GM21786 (cell line): ENCODE results near the gene GRIN3B.
"Not testable (repeated sequence)": the region's sequence is repeated elsewhere in the genome, so short reads cannot be mapped to it uniquely, and the experiment has no call there.

ENCODE experiments used
- ATAC-seq: cut with Tn5 transposase; IDR thresholded peaks from one replicate; pipeline ENCODE4 v1.9.1; 2021; ENCODE audit not compliant: unreplicated experiment

GRIN3B gene

DNA sequence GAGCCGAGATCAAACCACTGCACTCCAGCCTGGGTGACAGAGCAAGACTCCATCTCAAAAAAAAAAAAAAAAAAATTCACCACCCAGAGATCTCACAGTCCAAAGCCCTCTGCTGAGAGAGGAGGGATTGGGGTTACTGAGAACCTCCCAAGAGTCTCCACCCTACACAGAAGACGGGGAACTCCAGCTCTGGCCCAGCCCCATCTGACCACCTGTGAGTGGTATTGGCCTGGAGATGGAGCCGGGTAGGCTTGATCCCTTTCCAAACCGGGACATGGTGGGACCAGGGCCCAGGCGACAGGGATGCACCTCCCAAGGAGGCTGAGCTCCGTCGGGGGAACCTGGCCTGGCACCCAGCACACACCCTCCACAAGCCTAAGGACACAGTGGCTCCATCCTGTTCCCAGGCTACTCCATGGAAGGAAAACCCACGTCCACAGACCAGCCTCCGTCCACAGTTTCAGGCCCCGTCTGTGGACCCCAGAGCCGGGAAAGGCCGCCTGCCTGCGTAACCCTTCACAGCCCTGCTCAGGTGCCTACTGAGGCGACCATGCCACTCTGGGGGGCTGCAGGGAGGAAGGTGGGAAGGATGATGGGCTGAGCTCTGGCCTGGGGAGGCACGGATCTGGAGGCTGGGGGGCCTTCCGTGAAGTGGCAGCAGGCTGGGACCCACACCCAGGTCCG, 18.9 kb downstream of the GRIN3B start:
- ATAC-seq, result no peak

DNA sequence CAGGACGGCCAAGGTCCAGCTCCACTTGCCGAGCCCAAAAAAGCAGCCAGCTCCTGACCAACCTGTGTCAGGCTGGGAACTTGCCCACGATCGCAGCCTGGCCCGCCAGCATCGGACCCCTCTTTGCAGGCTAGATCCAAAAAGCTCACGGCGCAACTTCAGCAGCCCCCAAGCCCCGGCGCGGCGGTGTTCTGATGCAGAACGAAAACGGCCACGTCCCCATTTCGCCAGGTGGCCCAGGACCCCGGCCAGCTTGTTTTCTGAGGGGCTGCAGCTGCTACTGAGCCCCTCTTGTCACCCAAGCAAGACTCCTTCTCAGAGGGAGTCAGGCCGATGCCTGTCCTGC, 19.4 kb downstream of the GRIN3B start:
- no peak for ATAC-seq

DNA sequence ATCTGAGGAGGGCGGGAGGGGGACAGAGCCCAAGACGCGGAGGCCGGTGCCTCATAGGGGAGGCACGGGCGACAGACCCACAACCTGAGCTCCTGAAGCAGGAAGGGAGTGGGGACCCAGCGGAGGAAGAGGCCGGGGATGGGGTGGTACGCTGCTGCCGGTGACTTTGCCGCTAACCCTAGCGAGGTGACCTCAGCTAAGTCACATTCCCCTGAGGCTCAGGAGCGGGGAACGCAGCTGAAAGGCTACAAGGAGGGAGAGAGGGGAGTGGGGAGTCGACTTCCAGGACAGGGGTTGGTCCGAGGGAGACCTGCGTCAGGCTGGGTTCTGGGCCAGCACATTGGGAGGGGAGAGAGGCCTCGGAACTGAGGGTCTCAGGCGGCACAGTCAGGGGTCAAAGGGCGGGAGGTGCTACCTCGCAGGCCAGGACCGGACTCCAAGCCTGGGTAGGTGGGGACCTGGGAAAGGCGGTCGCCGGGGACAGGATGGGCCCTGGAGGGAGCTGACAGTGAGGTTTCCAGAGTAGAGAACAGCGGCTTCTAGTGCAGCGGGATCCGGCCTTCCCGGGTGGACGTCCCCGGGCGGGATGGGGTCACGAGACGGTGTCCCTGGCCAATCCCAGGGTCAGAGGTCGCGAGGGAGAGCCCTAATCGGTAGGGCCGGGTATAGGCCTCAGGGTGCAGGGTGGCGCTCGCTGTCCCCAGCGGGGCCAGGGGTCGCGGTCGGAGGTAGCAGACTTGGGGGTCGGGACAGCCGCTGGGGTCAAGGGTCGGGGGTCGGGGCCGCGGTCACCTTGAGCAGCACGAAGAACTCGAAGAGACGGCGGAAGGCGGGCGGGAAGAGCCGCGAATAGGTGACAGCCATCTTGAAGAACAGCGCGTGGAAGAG, 20.0 kb downstream of the GRIN3B start:
- ATAC-seq, result no peak

DNA sequence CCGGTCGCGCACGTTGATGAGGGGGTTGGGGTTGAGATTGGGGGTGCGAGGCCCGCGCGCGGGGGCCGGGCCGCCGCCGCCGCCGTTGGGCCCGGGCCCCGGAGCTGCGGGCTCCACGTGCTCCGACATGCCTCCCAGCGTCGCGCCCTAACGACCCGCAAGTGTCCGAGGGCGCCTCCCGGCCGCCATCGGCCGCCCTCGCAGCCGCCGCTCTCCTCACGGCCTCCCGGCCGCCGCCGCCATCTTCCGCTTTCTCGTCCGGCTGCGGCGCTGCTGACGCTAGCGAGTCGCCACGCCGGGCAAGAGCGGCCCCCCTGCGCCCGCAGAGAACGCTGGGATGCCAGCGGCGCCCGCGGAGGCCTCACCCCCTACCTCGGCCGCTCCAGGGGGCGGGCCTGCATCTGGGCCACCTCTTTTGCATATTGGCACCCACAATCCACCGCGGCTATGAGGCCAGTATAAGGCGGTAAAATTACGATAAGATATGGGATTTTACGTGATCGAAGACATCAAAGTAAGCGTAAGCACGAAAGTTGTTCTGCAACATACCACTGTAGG, 20.7 kb downstream of the GRIN3B start, which contains the start of gene TMEM259:
Gene TMEM259, minus strand, starts transcription at position 256 of the 558 bp plus-strand sequence. Its CDS starts 127 bp downstream, at position 129.
- peak; percentile 75 for ATAC-seq

DNA sequence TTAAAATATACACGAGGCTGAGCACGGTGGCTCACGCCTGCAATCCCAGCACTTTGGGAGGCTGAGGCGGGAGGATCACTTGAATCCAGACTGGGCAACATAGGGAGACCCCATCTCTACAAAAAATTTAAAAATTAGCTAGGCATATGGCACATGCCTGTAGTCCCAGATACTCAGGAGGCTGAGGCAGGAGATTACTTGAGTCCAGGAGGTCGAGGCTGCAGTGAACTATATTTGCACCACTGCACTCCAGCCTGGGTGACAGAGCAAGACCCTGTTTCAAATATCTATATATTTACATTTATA, 23.6 kb downstream of the GRIN3B start:
- ATAC-seq, result not testable (repeated sequence)

DNA sequence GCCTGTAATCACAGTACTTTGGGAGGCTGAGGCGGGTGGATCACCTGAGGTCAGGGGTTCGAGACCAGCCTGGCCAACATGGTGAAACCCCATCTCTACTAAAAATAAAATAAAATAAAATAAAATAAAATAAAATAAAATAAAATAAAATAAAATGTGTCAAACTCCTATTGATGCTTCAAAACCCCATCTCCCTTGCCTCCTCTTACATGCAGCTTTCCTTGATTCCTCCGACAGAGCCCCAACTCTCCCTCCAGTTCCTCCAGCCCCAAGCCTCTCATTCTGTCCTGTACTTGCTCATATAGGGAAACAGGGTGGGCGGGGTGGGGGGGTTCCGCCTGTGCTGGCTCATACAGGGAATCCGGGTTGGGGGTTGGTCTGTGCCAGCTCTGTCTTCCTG, 24.9 kb downstream of the GRIN3B start:
- ATAC-seq, result not testable (repeated sequence)

DNA sequence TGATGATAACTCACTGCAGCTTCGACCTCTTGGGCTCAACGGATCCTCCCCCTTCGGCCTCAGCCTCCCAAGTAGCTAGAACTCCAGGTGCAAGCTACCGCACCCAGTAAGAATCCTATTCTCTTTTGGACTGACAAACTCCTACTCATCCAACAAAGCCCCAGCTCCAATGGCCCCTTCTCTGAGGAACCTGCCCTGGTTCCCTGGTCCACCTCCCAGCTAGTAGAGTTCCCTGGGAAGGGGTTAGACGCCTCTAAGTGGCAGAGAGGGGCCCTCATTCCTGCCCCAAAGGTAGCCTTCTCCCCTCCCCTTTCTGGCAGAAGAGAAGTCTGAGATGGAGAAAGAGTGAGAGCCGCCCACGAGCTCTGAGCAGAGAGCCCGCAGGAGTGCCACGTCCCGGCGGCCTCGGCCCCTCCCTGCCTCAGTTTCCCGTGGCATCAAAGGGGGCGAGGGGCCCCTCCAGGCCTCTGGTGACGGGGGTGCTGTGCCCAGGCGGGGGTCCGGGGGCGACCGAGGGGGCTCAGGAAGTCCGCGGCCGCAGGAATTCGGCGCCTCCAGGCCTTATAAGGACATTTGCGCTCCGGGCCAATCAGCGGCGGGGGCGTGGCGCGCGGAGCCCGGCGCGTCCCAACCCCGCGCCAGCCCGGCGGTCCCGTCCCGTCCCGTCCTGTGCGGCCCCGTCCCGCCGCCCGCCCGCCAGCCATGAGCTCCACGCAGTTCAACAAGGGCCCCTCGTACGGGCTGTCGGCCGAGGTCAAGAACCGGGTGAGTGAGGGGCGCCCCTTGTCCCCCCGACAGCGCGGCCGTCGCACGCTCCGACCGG, 26.0 kb downstream of the GRIN3B start, which contains the start of gene CNN2:
Gene CNN2, plus strand, starts transcription at position 649 of the 823 bp plus-strand sequence. Its CDS starts 54 bp downstream, at position 703.
- ATAC-seq, result no peak

DNA sequence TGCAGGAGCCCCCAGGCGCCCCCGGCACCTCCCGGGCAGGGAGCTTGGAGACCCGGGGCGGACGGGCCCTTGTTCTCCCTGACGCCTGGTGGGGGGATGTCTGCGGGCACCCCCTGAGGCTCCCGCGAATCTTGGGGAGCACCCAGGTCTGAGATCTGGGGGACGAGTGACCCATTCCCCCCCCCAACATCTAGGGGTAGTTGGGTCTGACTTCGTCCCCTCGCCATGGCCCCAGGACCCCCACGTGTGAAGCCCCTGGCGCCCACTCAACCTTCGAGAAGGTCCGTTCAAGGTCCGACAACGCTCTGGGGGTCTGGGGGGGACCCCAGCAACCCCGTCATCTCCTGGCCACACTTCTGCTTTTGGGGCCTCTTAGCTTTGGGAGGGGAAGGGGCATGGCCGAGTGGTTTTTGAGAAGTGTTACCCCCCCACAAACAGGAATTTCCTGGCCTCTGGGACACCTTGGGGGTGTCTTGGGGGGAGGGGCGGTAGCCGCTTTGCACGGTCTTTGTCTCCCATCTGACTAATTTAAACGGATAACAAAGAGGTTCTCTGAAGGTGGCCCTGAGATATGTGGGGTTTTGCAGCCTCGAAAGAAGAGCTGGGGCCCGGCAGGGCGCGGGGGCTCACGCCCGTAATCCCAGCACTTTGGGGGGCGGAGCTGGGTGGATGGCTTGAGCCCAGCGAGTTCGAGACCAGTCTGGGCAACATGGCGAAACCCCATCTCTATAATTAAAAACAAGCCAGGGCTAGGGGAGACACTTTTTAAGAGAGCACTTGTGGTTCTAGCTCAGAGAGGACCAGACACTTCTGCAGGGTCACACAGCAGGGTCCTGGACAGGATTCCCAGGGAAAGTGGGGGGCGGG, 26.8 kb downstream of the GRIN3B start:
- ATAC-seq, result no peak

DNA sequence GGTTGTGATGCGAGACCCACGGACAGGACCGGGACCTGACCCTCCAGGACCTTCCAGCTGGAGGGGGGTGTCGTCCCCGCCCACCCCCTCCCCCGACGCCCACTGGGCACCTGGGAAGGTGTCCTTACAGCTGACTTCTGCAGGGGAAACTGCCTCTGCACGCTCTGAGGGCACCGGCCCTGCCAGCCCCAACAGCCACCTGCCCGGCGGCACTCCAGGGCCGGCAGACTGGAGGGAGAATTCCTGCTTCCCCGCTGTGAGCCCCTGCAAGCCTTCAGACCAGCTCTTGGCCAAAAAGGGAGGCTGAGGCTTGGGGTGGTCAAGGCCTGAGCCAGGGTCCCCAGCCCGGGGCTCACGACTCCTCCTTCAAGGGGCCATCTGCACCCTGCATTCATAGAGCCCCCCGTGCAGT, 27.4 kb downstream of the GRIN3B start:
- ATAC-seq, result no peak

DNA sequence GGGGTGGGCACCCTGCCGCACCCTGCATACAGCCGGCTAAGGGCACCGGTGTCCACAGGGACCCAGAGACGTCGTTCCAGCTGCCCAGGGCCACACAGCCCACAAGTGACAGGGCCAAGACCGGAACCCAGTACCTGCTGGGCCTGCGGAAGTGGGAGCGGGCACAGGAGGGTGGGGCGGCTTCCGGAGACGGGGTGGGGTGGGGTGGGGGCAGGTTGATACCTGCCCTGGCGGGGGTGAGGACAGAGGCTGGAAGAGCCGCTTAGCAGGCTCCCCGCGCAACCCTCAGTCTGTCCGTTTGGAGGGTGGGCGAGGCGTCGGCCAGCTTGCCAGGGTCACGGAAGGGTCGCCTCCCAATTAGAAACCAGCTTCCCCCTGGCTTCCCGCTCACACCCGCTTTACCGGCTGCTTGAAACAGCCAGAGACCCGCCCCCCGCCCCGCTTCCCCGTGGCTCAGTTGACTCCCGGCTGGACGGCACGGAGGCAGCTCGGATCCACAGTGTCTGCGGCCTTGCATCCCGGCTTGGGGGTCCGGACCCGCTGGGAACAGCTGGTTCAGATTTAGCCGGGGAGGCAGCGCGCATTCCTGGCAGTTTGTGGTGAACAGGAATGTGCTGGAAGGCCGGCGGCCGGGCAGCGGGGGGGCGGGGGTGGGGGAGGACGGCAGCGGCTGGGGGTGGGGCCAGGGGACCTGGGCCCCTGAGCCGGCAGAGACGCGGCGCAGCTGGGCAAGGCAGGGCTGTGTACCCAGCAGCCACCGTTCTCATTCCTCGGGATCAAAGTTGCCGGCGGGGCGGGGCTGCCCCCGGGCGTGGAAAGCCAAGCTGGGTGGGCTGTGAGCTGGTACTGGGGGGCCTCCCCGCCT, 28.1 kb downstream of the GRIN3B start:
- no peak for ATAC-seq

DNA sequence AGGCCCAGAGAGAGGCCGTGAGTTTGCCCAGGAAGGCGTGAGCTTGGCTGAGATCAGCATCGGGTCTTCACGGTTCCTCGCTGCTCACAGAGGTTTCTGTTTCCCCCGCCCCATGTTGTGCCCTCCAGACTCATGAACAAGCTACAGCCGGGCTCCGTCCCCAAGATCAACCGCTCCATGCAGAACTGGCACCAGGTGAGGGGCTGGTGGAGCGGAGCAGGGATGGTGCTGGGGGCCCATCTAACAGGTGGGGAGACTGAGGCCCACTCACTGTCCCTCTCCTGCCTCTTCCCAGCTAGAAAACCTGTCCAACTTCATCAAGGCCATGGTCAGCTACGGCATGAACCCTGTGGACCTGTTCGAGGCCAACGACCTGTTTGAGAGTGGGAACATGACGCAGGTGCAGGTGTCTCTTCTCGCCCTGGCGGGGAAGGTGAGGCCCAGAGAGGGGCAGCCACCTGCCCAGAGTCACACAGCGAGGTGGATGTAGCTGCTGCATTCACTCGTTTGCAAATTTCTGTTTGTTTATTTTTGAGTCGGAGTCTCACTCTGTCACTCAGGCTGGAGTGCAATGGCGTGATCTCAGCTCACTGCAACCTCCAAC, 32.1 kb downstream of the GRIN3B start:
- ATAC-seq, result no peak

DNA sequence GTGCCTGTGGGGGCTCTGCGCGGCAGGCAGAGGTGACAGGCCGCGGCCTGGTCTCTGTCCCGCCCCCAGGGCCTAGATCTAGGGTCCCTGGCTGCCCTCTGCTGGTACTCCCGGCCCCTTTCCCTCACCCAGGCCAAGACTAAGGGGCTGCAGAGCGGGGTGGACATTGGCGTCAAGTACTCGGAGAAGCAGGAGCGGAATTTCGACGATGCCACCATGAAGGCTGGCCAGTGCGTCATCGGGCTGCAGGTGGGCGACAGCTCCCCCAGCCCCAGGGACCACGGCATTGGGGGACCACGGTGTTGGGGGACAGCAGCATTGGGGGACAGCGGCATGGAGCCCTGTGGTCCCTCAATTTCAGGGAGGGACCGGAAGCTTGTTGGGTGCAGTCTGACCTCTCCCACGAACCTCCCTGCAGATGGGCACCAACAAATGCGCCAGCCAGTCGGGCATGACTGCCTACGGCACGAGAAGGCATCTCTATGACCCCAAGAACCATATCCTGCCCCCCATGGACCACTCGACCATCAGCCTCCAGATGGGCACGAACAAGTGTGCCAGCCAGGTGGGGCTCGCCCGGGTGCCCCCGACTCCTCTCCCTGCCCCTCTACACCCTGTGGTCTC, 35.9 kb downstream of the GRIN3B start:
- no peak for ATAC-seq

DNA sequence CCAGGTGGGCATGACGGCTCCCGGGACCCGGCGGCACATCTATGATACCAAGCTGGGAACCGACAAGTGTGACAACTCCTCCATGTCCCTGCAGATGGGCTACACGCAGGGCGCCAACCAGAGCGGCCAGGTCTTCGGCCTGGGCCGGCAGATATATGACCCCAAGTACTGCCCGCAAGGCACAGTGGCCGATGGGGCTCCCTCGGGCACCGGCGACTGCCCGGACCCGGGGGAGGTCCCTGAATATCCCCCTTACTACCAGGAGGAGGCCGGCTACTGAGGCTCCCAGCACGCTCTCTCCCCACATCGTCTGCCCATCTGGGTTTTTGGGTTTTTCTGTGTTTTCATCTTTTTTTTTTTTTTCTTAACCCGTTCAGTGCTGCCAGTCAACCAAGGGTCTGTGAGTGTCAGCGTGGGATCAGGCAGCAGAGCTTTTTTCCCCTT, 37.4 kb downstream of the GRIN3B start:
- no peak for ATAC-seq

DNA sequence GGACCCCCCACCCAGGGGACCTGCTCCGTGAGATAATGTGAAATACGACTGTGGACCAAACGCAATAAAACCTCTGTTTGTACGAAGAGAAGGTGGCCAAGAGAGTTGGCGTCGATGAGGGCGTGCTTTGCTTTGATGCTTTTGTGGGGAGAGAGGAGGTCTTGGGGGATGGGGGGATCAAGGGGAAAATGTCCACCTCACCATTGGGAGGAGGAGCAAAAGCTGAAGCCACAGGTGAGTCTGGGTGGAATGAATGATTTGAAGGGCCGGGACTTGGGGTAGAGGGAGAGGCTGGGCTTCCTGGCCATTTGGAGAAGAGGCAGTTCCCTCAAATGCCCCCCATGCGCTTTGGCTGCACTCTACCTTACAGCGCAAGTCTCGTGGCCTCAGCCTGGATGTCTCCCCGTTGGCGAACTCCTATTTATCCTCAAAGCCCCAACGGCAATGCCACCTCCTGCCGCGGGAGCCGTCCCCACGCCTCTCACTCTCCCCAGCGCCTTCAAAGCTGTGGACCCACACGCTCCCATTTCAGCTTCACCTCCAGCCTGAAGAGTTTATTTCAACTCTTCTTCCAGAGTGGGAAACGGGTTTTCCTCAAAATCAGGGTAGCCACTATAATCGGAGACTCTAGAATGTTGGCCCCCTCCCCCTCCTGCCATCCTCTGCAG, 38.9 kb downstream of the GRIN3B start:
- ATAC-seq, result no peak

DNA sequence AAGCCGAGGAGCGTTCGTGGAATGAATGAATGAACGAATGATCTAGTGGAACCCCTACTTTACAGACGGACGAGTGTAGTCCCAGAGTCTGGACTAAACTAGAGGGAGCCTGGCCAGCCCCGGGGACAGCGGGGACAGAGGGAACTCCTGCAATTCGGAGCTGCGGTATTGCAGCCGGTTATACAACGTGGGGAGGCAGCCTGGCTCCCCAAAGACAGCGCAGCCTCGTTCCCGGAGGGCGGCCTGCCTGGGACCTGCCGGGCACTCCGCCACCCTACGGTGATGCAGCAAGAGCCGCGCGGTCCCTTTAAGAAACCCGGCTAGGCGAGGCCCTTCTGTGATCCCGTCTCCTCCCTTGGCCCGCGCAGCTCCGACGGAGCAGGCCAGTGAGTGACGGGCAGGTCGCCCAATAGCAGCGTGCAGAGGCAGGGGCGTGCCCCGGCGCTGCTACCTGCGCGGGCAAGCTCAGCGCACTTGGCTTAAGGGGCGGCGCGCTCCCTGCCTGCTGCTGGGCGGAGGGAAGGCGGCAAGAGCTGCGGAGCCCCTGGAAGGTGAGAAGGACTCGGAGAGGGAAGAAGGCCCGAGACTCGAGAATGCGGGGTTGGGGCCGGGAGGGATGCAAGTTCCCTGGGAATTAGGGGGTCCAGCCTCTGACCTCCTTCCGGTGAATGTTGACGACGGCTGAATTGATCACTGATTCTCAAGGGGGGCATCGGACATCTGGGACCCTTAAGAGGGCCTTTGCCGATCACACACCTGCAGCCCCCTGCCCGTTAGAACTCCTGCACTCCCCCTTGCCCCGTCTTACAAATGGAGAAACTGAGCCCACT, 39.6 kb downstream of the GRIN3B start, which contains the start of gene ABCA7:
Gene ABCA7, plus strand, starts transcription at position 462 of the 830 bp plus-strand sequence. CDS start 1,255 bp downstream, outside the sequence.
- peak; percentile 72 for ATAC-seq

DNA sequence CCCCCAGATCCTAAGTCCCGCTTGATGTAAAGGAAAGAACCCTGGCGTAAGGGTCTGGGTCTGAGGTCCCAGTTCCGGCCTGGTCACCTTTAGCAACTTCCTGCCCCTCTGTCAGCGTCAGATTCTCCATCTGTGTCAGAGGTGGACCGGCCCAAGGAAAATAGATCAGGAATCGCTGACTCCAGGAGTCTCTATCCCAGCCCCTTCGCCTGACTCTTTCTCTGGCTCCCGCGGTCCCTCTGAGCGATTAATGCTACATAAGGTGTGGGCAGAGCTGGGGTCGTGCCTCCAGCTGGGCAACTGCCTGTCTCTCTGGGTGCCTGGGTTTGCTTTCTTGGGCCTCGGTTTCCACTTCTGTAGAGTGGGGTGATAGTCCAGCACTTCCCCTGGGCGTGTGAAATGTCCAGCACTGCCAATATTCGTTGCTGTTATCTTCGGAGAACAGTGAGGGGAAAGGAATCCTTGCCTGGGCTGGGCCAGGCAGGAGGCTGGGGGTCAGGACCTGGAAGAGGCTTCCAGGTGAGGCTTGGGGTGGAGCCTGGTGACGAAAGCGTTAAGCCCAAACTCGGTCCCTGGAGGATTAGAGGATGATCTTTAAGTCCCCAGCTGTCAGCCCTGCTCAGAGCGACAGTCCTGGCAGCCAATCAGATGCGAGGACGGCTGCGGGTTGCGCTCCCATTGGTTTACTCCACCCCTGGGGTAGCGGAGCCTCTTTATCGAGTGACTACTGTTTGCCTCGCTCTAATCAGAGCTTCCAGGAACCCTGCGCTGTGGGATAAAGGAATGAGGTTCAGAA, 40.5 kb downstream of the GRIN3B start:
- peak; percentile 42 for ATAC-seq
